A673 (cell line): Measurements from ENCODE around the gene AIFM2. TPM values are rescaled to one million over a fixed set of nuclear protein-coding genes. Genes with fewer than 3 reads are reported as not detected.

Experiments used
- BruUV-seq: library from RNA; stranded (reverse); fragments of 400-500 nt; replicated peaks from 2 replicates; lab custom pipeline; 2021; lab: Mats Ljungman, UMichigan
- CTCF ChIA-PET: fragments of 300-600 bp; sonication (Branson Sonifier 250); formaldehyde crosslinking; loops from one replicate; lab custom pipeline; 2022; ENCODE audit warnings: antibody characterized with exemption; lab: Charles Lee
- POLR2A ChIA-PET: fragments of 300-600 bp; sonication (Branson Sonifier 250); formaldehyde crosslinking; loops from one replicate; lab custom pipeline; 2022; ENCODE audit warnings: antibody characterized with exemption; ENCODE audit not compliant: low non-redundant PET; lab: Charles Lee
- DNase-seq: peaks from one replicate; pipeline ENCODE4 v3.0.0-alpha.2; 2015; ENCODE audit warnings: low spot score
- H3K27ac ChIP-seq: fragments of 200-600 bp; sonication (generic); 2 replicates; pipeline ENCODE4 v1.5.1; 2016; ENCODE audit warnings: mixed run types, low read depth, mild to moderate bottlenecking, mixed read lengths, antibody characterized with exemption, low read length; ENCODE audit not compliant: poor library complexity, severe bottlenecking
- H3K27me3 ChIP-seq: fragments of 200-600 bp; sonication (generic); replicated peaks from 2 replicates; pipeline ENCODE4 v1.6.1; 2017; ENCODE audit warnings: mixed run types, low read depth, mild to moderate bottlenecking, mixed read lengths, antibody characterized with exemption, low read length; ENCODE audit not compliant: insufficient read depth, poor library complexity
- H3K36me3 ChIP-seq: fragments of 200-600 bp; sonication (generic); 2 replicates; pipeline ENCODE4 v1.6.1; 2016; ENCODE audit warnings: mixed run types, mild to moderate bottlenecking, mixed read lengths, antibody characterized with exemption, low read length; ENCODE audit not compliant: insufficient read depth, poor library complexity, severe bottlenecking
- H3K4me1 ChIP-seq: fragments of 200-600 bp; sonication (generic); 2 replicates; pipeline ENCODE4 v1.6.1; 2017; ENCODE audit warnings: mixed run types, mild to moderate bottlenecking, mixed read lengths, antibody characterized with exemption, low read length; ENCODE audit not compliant: insufficient read depth, poor library complexity, severe bottlenecking
- H3K4me3 ChIP-seq: fragments of 200-600 bp; sonication (generic); 2 replicates; pipeline ENCODE4 v1.5.1; 2016; ENCODE audit warnings: low read depth, mixed run types, mild to moderate bottlenecking, mixed read lengths, low read length; ENCODE audit not compliant: poor library complexity, severe bottlenecking
- H3K9me3 ChIP-seq: fragments of 200-600 bp; sonication (generic); 2 replicates; pipeline ENCODE4 v1.6.1; 2016; ENCODE audit warnings: mixed run types, low read depth, mild to moderate bottlenecking, mixed read lengths, antibody characterized with exemption, low read length; ENCODE audit not compliant: poor library complexity, severe bottlenecking
- EZH2 ChIP-seq: fragments of 200-600 bp; sonication (generic); IDR thresholded peaks from 2 replicates; pipeline ENCODE4 v1.6.1; 2017; ENCODE audit warnings: borderline replicate concordance, low read depth, mild to moderate bottlenecking, mixed read lengths, antibody characterized with exemption, low read length; ENCODE audit not compliant: poor library complexity, severe bottlenecking
- intact Hi-C: fragments of 100-400 bp; cut with micrococcal nuclease; formaldehyde crosslinking; loops from one replicate; pipeline ENCODE4 v1.10.0; 2022; ENCODE audit not compliant: unreplicated experiment
- total RNA-seq: library from RNA; stranded (reverse); gene quantifications from 2 replicates; pipeline ENCODE4 v1.2.3, GENCODE V29; 2021
- TF ChIP-seq, protein P1 (sequence below): fragments of 300-800, 200-600 bp; sonication (generic); conservative IDR thresholded peaks from 2 replicates; pipeline ENCODE4 v1.5.1; 2017; ENCODE audit warnings: low read depth, mild to moderate bottlenecking, antibody characterized with exemption, low read length, moderate library complexity, mixed read lengths

The AIFM2 gene
- total RNA-seq, 1 experiment from 2014 or later: 4.3 TPM

- Histone ChIP-seq H3K9me3 (no peaks in the 10 kb centered on the region), H3K27ac (peak overlapping the region; percentile 97), H3K4me1 (peaks cover 24% of the 10 kb centered on the region), H3K27me3 (no peaks in the 10 kb centered on the region), H3K36me3 (peaks cover 9% of the 10 kb centered on the region), H3K4me3 (peak overlapping the region; percentile 75)
- DNase-seq: no peak
- ChIA-PET POLR2A (no interaction called here), CTCF (interaction anchor here (2.4 kb wide), 1 partner anchor 219 kb away, joined by 13 read pairs; no protein-coding TSS in a partner anchor)
- BruUV-seq: no TSS peak
- intact Hi-C loops: loop anchor here (5.0 kb wide), 2 partner anchors 93 to 237 kb away; partner anchors contain the start of genes LRRC20 and MACROH2A2
- TF ChIP-seq, protein P1, sequence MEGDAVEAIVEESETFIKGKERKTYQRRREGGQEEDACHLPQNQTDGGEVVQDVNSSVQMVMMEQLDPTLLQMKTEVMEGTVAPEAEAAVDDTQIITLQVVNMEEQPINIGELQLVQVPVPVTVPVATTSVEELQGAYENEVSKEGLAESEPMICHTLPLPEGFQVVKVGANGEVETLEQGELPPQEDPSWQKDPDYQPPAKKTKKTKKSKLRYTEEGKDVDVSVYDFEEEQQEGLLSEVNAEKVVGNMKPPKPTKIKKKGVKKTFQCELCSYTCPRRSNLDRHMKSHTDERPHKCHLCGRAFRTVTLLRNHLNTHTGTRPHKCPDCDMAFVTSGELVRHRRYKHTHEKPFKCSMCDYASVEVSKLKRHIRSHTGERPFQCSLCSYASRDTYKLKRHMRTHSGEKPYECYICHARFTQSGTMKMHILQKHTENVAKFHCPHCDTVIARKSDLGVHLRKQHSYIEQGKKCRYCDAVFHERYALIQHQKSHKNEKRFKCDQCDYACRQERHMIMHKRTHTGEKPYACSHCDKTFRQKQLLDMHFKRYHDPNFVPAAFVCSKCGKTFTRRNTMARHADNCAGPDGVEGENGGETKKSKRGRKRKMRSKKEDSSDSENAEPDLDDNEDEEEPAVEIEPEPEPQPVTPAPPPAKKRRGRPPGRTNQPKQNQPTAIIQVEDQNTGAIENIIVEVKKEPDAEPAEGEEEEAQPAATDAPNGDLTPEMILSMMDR: no peak
- no peak for TF ChIP-seq EZH2
Observed at GRCh38 chr10:70145166-70145665, 12.6 kb upstream of the AIFM2 start.

GRCh38 chr10:70144372-70145110, 11.9 kb upstream of the AIFM2 start:
- H3K4me3 ChIP-seq: peak overlapping the region; percentile 75
- CTCF ChIA-PET: no interaction called here

DNA sequence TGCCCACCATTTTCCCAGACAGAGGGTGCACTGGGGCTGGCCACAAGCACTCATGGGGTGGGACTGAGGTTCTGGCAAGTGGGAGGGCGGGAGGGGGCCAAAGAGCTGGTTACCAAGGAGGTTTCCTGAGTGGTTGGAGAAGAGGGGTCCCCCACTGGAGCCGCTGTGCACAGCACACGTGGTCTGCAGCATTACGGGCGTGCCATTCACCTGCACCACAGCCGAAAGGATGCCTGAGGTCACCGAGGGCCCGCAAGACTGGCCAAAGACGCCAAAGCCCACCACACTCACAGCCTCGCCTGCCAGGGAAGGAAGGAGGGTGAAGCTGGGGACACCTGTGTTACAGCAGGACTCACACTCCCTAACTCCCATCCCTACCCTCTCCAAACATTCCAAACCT, 9.9 kb upstream of the AIFM2 start:
- DNase-seq: no peak
- intact Hi-C loops: no loop called here
- POLR2A ChIA-PET: no interaction called here
- H3K4me3 ChIP-seq: no peak overlapping the region
- no peak for TF ChIP-seq EZH2
- TF ChIP-seq, protein P1: no peak
- no peaks in the 10 kb centered on the region for H3K9me3 ChIP-seq
- H3K4me1 ChIP-seq: peaks cover 18% of the 10 kb centered on the region
- no peaks in the 10 kb centered on the region for H3K27me3 ChIP-seq
- BruUV-seq: no TSS peak
- no peak overlapping the region for H3K27ac ChIP-seq
- CTCF ChIA-PET: no interaction called here
- H3K36me3 ChIP-seq: peaks cover 22% of the 10 kb centered on the region

More at GRCh38 chr10:70144372-70145110, 11.9 kb upstream of the AIFM2 start:
- Histone ChIP-seq H3K36me3 (peaks cover 12% of the 10 kb centered on the region), H3K27me3 (no peaks in the 10 kb centered on the region), H3K27ac (peak overlapping the region; percentile 97), H3K4me1 (peaks cover 24% of the 10 kb centered on the region), H3K9me3 (no peaks in the 10 kb centered on the region)
- DNase-seq: no peak
- POLR2A ChIA-PET: no interaction called here
- TSS peak; percentile 16 for BruUV-seq
- intact Hi-C loops: loop anchor here (5.0 kb wide), 2 partner anchors 92 to 238 kb away; partner anchors contain the start of genes LRRC20 and MACROH2A2
- TF ChIP-seq EZH2: no peak
- TF ChIP-seq, protein P1: no peak
